HEK293 (cell line): ENCODE data around the gene CADPS.
A peak's percentile ranks its signal among the peaks of the same experiment; 100 is the strongest.

Experiments
- AEBP2 ChIP-seq: fragments of 450-650 bp; formaldehyde crosslinking; IDR thresholded peaks from 2 replicates; pipeline ENCODE4 v1.5.1; 2016; ENCODE audit warnings: missing biosample characterization, missing genetic modification characterization, borderline replicate concordance
- FEZF1 ChIP-seq: fragments of 450-650 bp; formaldehyde crosslinking; IDR thresholded peaks from 2 replicates; pipeline ENCODE4 v1.5.1; 2016; ENCODE audit warnings: missing biosample characterization, missing genetic modification characterization
- SCRT1 ChIP-seq: fragments of 450-650 bp; formaldehyde crosslinking; IDR thresholded peaks from 2 replicates; pipeline ENCODE4 v1.5.1; 2016; ENCODE audit warnings: missing biosample characterization, missing genetic modification characterization, borderline replicate concordance
- ZBTB26 ChIP-seq: fragments of 450-650 bp; formaldehyde crosslinking; optimal IDR thresholded peaks from 2 replicates; pipeline ENCODE3; 2016; ENCODE audit warnings: missing biosample characterization, mild to moderate bottlenecking, missing genetic modification characterization
- ZBTB6 ChIP-seq: fragments of 450-650 bp; formaldehyde crosslinking; IDR thresholded peaks from 2 replicates; pipeline ENCODE4 v1.5.1; 2017; ENCODE audit warnings: missing biosample characterization, missing genetic modification characterization
- ZNF114 ChIP-seq: fragments of 450-650 bp; formaldehyde crosslinking; IDR thresholded peaks from 2 replicates; pipeline ENCODE4 v1.5.0; 2017; ENCODE audit warnings: missing biosample characterization, missing genetic modification characterization
- ZNF132 ChIP-seq: fragments of 450-650 bp; formaldehyde crosslinking; IDR thresholded peaks from 2 replicates; pipeline ENCODE4 v1.5.1; 2017; ENCODE audit warnings: missing biosample characterization, missing genetic modification characterization, borderline replicate concordance
- ZNF184 ChIP-seq: fragments of 450-650 bp; IDR thresholded peaks from 2 replicates; pipeline ENCODE4 v1.5.1; 2018; ENCODE audit warnings: missing biosample characterization, mild to moderate bottlenecking, missing genetic modification characterization
- ZNF214 ChIP-seq: fragments of 450-650 bp; formaldehyde crosslinking; IDR thresholded peaks from 2 replicates; pipeline ENCODE4 v1.5.1; 2017; ENCODE audit warnings: missing biosample characterization, mild to moderate bottlenecking, missing genetic modification characterization, borderline replicate concordance
- ZNF223 ChIP-seq: fragments of 450-650 bp; formaldehyde crosslinking; IDR thresholded peaks from 2 replicates; pipeline ENCODE4 v1.5.1; 2016; ENCODE audit warnings: missing biosample characterization, missing genetic modification characterization
- ZNF280D ChIP-seq: fragments of 450-650 bp; formaldehyde crosslinking; IDR thresholded peaks from 2 replicates; pipeline ENCODE4 v1.5.1; 2016; ENCODE audit warnings: missing biosample characterization, missing genetic modification characterization
- ZNF324 ChIP-seq: fragments of 450-650 bp; formaldehyde crosslinking; IDR thresholded peaks from 2 replicates; pipeline ENCODE4 v1.5.1; 2016; ENCODE audit warnings: missing biosample characterization, missing genetic modification characterization
- ZNF335 ChIP-seq: fragments of 450-650 bp; formaldehyde crosslinking; conservative IDR thresholded peaks from 2 replicates; pipeline ENCODE4 v1.5.1; 2016; ENCODE audit warnings: missing biosample characterization, missing genetic modification characterization
- ZNF341 ChIP-seq: fragments of 450-650 bp; formaldehyde crosslinking; IDR thresholded peaks from 2 replicates; pipeline ENCODE4; 2016; ENCODE audit warnings: low read depth, missing biosample characterization, missing genetic modification characterization
- ZNF423 ChIP-seq: fragments of 450-650 bp; formaldehyde crosslinking; IDR thresholded peaks from 2 replicates; pipeline ENCODE4 v1.5.1; 2016; ENCODE audit warnings: missing biosample characterization, missing genetic modification characterization
- ZNF501 ChIP-seq: fragments of 450-650 bp; formaldehyde crosslinking; IDR thresholded peaks from 2 replicates; pipeline ENCODE4 v1.5.1; 2016; ENCODE audit warnings: missing biosample characterization, missing genetic modification characterization
- ZNF521 ChIP-seq: fragments of 450-650 bp; formaldehyde crosslinking; IDR thresholded peaks from 2 replicates; pipeline ENCODE4 v1.5.1; 2017; ENCODE audit warnings: missing biosample characterization, mild to moderate bottlenecking, missing genetic modification characterization
- ZNF529 ChIP-seq: fragments of 450-650 bp; formaldehyde crosslinking; IDR thresholded peaks from 2 replicates; pipeline ENCODE4 v1.5.1; 2017; ENCODE audit warnings: missing genetic modification characterization, missing biosample characterization; ENCODE audit not compliant: insufficient replicate concordance
- ZNF621 ChIP-seq: fragments of 450-650 bp; formaldehyde crosslinking; IDR thresholded peaks from 2 replicates; pipeline ENCODE4 v1.5.1; 2017; ENCODE audit warnings: missing biosample characterization, missing genetic modification characterization
- ZNF639 ChIP-seq: fragments of 450-650 bp; formaldehyde crosslinking; IDR thresholded peaks from 2 replicates; pipeline ENCODE4 v1.5.1; 2016; ENCODE audit warnings: missing biosample characterization, missing genetic modification characterization
- ZNF707 ChIP-seq: fragments of 450-650 bp; formaldehyde crosslinking; IDR thresholded peaks from 2 replicates; pipeline ENCODE4 v1.5.1; 2016; ENCODE audit warnings: missing biosample characterization, missing genetic modification characterization
- TF ChIP-seq, protein P1 (sequence below): fragments of 450-650 bp; formaldehyde crosslinking; IDR thresholded peaks from 2 replicates; pipeline ENCODE4 v1.5.1; 2016; ENCODE audit warnings: missing biosample characterization, missing genetic modification characterization
- TF ChIP-seq, protein P2 (sequence below): fragments of 450-650 bp; formaldehyde crosslinking; IDR thresholded peaks from 2 replicates; pipeline ENCODE4 v1.5.1; 2016; ENCODE audit warnings: missing biosample characterization, missing genetic modification characterization
- TF ChIP-seq, protein P3 (sequence below): fragments of 450-650 bp; formaldehyde crosslinking; IDR thresholded peaks from 2 replicates; pipeline ENCODE4 v1.5.1; 2016; ENCODE audit warnings: missing biosample characterization, missing genetic modification characterization
- TF ChIP-seq, protein P4 (sequence below): fragments of 450-650 bp; formaldehyde crosslinking; IDR thresholded peaks from 2 replicates; pipeline ENCODE4 v1.5.1; 2016; ENCODE audit warnings: missing biosample characterization, missing genetic modification characterization, borderline replicate concordance

The CADPS gene

DNA sequence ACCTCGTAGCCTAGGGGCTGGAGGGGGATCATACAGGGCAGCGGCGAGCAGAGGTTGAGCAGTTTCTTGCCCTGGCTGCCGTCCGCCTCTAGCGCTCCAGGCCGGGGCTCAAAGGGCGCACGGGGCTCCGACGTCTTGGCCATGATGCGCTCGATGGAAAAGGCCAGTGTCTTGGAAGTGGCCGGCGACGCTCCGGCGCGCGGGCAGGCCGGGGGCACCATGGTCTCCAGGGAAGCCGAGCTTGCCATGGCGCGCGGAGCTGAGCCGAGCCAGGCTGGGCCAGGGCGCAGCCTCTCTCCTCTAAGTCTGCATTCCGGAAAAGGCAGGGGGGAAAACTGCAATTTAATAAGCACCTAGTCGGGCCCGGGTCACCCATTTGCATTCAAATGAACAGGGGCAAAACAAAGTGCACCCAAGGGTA is 502.6 kb downstream of the CADPS start (continued):
- TF ChIP-seq, protein P1, sequence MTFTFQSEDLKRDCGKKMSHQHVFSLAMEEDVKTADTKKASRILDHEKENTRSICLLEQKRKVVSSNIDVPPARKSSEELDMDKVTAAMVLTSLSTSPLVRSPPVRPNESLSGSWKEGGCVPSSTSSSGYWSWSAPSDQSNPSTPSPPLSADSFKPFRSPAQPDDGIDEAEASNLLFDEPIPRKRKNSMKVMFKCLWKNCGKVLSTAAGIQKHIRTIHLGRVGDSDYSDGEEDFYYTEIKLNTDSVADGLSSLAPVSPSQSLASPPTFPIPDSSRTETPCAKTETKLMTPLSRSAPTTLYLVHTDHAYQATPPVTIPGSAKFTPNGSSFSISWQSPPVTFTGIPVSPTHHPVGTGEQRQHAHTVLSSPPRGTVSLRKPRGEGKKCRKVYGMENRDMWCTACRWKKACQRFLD = no peak
- TF ChIP-seq ZNF639 (tag by site-specific recombination) (no peak), ZBTB6 (tag by site-specific recombination) (no peak), ZNF214 (tag by site-specific recombination) (no peak), ZNF529 (tag by site-specific recombination) (no peak), ZNF184 (tag by site-specific recombination) (no peak), ZNF707 (tag by site-specific recombination) (no peak), ZNF521 (tag by site-specific recombination) (no peak), ZNF621 (tag by site-specific recombination) (no peak), SCRT1 (no peak), ZNF114 (tag by site-specific recombination) (no peak), ZNF223 (tag by site-specific recombination) (no peak), ZNF423 (no peak), AEBP2 (tag by site-specific recombination) (no peak), FEZF1 (tag by site-specific recombination) (no peak), ZNF324 (tag by site-specific recombination) (no peak), ZNF341 (tag by site-specific recombination) (no peak), ZNF335 (tag by site-specific recombination) (peak; percentile 91), ZNF501 (tag by site-specific recombination) (no peak), ZBTB26 (tag by site-specific recombination) (peak; percentile 27), ZNF280D (no peak), ZNF132 (tag by site-specific recombination) (no peak)
- TF ChIP-seq, protein P2, sequence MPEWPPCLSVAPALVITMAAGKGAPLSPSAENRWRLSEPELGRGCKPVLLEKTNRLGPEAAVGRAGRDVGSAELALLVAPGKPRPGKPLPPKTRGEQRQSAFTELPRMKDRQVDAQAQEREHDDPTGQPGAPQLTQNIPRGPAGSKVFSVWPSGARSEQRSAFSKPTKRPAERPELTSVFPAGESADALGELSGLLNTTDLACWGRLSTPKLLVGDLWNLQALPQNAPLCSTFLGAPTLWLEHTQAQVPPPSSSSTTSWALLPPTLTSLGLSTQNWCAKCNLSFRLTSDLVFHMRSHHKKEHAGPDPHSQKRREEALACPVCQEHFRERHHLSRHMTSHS (tag by site-specific recombination) = no peak
- TF ChIP-seq, protein P3, sequence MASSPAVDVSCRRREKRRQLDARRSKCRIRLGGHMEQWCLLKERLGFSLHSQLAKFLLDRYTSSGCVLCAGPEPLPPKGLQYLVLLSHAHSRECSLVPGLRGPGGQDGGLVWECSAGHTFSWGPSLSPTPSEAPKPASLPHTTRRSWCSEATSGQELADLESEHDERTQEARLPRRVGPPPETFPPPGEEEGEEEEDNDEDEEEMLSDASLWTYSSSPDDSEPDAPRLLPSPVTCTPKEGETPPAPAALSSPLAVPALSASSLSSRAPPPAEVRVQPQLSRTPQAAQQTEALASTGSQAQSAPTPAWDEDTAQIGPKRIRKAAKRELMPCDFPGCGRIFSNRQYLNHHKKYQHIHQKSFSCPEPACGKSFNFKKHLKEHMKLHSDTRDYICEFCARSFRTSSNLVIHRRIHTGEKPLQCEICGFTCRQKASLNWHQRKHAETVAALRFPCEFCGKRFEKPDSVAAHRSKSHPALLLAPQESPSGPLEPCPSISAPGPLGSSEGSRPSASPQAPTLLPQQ (tag by site-specific recombination) = no peak
- TF ChIP-seq, protein P4, sequence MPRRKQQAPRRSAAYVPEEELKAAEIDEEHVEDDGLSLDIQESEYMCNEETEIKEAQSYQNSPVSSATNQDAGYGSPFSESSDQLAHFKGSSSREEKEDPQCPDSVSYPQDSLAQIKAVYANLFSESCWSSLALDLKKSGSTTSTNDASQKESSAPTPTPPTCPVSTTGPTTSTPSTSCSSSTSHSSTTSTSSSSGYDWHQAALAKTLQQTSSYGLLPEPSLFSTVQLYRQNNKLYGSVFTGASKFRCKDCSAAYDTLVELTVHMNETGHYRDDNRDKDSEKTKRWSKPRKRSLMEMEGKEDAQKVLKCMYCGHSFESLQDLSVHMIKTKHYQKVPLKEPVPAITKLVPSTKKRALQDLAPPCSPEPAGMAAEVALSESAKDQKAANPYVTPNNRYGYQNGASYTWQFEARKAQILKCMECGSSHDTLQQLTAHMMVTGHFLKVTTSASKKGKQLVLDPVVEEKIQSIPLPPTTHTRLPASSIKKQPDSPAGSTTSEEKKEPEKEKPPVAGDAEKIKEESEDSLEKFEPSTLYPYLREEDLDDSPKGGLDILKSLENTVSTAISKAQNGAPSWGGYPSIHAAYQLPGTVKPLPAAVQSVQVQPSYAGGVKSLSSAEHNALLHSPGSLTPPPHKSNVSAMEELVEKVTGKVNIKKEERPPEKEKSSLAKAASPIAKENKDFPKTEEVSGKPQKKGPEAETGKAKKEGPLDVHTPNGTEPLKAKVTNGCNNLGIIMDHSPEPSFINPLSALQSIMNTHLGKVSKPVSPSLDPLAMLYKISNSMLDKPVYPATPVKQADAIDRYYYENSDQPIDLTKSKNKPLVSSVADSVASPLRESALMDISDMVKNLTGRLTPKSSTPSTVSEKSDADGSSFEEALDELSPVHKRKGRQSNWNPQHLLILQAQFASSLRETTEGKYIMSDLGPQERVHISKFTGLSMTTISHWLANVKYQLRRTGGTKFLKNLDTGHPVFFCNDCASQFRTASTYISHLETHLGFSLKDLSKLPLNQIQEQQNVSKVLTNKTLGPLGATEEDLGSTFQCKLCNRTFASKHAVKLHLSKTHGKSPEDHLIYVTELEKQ (tag by site-specific recombination) = no peak
